Prostate gland (tissue), 2 donors: Measurements from ENCODE around the gene NMRK2. TPM values are rescaled to one million over a fixed set of nuclear protein-coding genes. Genes with fewer than 3 reads are reported as not detected.

Source experiments
- DNase-seq: peaks from one replicate; pipeline ENCODE4 v3.0.0-alpha.2; 2019; ENCODE audit warnings: low spot score
- H3K27ac ChIP-seq, 2 donors: fragments of 200-600 bp; sonication (generic); 2 replicates each; pipeline ENCODE4 v1.5.1; 2017 to 2019
- H3K27me3 ChIP-seq: fragments of 200-600 bp; sonication (generic); replicated peaks from 2 replicates; pipeline ENCODE4 v1.5.1; 2019; ENCODE audit not compliant: insufficient read depth
- H3K36me3 ChIP-seq, 2 donors: fragments of 200-600 bp; sonication (generic); 1 replicate in 1 of 2; 2 replicates in 1 of 2; pipeline versions ENCODE4 v1.5.1 to v1.8.1; 2017 to 2019
- H3K4me1 ChIP-seq: fragments of 200-600 bp; sonication (generic); replicated peaks from 2 replicates; pipeline ENCODE4 v1.5.1; 2019
- H3K4me3 ChIP-seq, 2 donors: fragments of 200-600 bp; sonication (generic); 2 replicates each; pipeline ENCODE4 v1.5.1; 2017 to 2019
- H3K9me3 ChIP-seq: fragments of 200-600 bp; sonication (generic); 2 replicates; pipeline ENCODE4 v1.5.1; 2017
- CTCF ChIP-seq, 4 experiments: fragments of 200-600 bp in 2 of 4; fragments of 450-650 bp in 2 of 4; sonication (generic) in 2 of 4; IDR thresholded peaks; 1 replicate in 3 of 4; 2 replicates in 1 of 4; pipeline ENCODE4 v1.5.1; 2016 to 2019; ENCODE audit warnings: antibody characterized with exemption in 4 of 4, mild to moderate bottlenecking in 2 of 4, moderate library complexity in 2 of 4
- POLR2A ChIP-seq: fragments of 450-650 bp; IDR thresholded peaks from one replicate; pipeline ENCODE4 v1.6.1; 2016; ENCODE audit warnings: antibody characterized with exemption, mild to moderate bottlenecking
- POLR2AphosphoS5 ChIP-seq: sonication (generic); formaldehyde crosslinking; IDR thresholded peaks from one replicate; pipeline ENCODE4 v1.6.1; 2017; ENCODE audit warnings: antibody characterized with exemption
- WGBS: methylation state at CpG from one replicate; pipeline ENCODE4 v1.1.5; 2018; 5-methylcytosine and 5-hydroxymethylcytosine counted together
- intact Hi-C: fragments of 100-400 bp; cut with DNase I; formaldehyde crosslinking; loops from one replicate; pipeline ENCODE4 v1.14.2; 2022
- total RNA-seq, 2 donors: library from RNA; depleted of rRNA; stranded (reverse); fragments of >200 nt; gene quantifications; one replicate each; pipeline ENCODE4 v1.1.0, GENCODE V29; 2016

The NMRK2 gene
- total RNA-seq, 2 donors from 2014 or later = 0.64 to 1.8 TPM

GRCh38 chr19:3904233-3904632, 28.6 kb upstream of the NMRK2 start:
- H3K36me3 ChIP-seq = no peaks in the 10 kb centered on the region
- H3K4me1 ChIP-seq = no peaks in the 10 kb centered on the region
- WGBS = 95% methylated on average over 8 of the region's 8 CpGs
- no peaks in the 10 kb centered on the region for H3K9me3 ChIP-seq
- TF ChIP-seq POLR2AphosphoS5 (no peak), CTCF (IDR thresholded peaks at IDR 0.05) (no peak), POLR2A (no peak)
- no peaks in the 10 kb centered on the region for H3K27me3 ChIP-seq
- no peak for DNase-seq
- H3K27ac ChIP-seq = no peak overlapping the region
- no peak overlapping the region for H3K4me3 ChIP-seq
- intact Hi-C loops = no loop called here

- Histone ChIP-seq H3K4me1 (no peaks in the 10 kb centered on the region), H3K4me3 (no peak overlapping the region), H3K9me3 (no peaks in the 10 kb centered on the region), H3K27me3 (no peaks in the 10 kb centered on the region), H3K27ac (no peak overlapping the region), H3K36me3 (no peaks in the 10 kb centered on the region)
- intact Hi-C loops = no loop called here
- no peak for DNase-seq
- 88% methylated on average over 42 of the region's 50 CpGs for WGBS
- TF ChIP-seq CTCF (IDR thresholded peaks at IDR 0.05) (no peak), POLR2A (no peak), POLR2AphosphoS5 (no peak)
Observed at GRCh38 chr19:3907626-3908265, 25.1 kb upstream of the NMRK2 start.

GRCh38 chr19:3908266-3909054, 24.4 kb upstream of the NMRK2 start:
- no peak for TF ChIP-seq POLR2AphosphoS5
- TF ChIP-seq CTCF (IDR thresholded peaks at IDR 0.05) = no peak
- no peak for TF ChIP-seq POLR2A
- H3K4me3 ChIP-seq = no peak overlapping the region
- no peak for DNase-seq
- no peaks in the 10 kb centered on the region for H3K4me1 ChIP-seq
- H3K27ac ChIP-seq = no peak overlapping the region
- no peaks in the 10 kb centered on the region for H3K9me3 ChIP-seq
- WGBS = 77% methylated on average over 14 of the region's 14 CpGs
- intact Hi-C loops = no loop called here
- H3K27me3 ChIP-seq = no peaks in the 10 kb centered on the region
- H3K36me3 ChIP-seq = no peaks in the 10 kb centered on the region

- WGBS = 100% methylated on average over 1 of the region's 1 CpG
- Histone ChIP-seq H3K9me3 (no peaks in the 10 kb centered on the region), H3K27ac (no peak overlapping the region), H3K27me3 (no peaks in the 10 kb centered on the region), H3K4me3 (no peak overlapping the region), H3K4me1 (no peaks in the 10 kb centered on the region), H3K36me3 (no peaks in the 10 kb centered on the region)
- TF ChIP-seq POLR2A (no peak), POLR2AphosphoS5 (no peak), CTCF (IDR thresholded peaks at IDR 0.05) (no peak)
- intact Hi-C loops = no loop called here
- no peak for DNase-seq
Observed at GRCh38 chr19:3910105-3910504, 22.8 kb upstream of the NMRK2 start.

GRCh38 chr19:3914199-3914598, 18.7 kb upstream of the NMRK2 start:
- H3K4me1 ChIP-seq = no peaks in the 10 kb centered on the region
- H3K27me3 ChIP-seq = no peaks in the 10 kb centered on the region
- 79% methylated on average over 9 of the region's 9 CpGs for WGBS
- no peak overlapping the region for H3K27ac ChIP-seq
- H3K36me3 ChIP-seq = no peaks in the 10 kb centered on the region
- no peak overlapping the region for H3K4me3 ChIP-seq
- no peak for TF ChIP-seq CTCF (IDR thresholded peaks at IDR 0.05)
- no peak for TF ChIP-seq POLR2AphosphoS5
- TF ChIP-seq POLR2A = no peak
- DNase-seq = no peak
- no peaks in the 10 kb centered on the region for H3K9me3 ChIP-seq
- intact Hi-C loops = no loop called here
